Measurements from ENCODE around the gene GNG13. TPM values are rescaled to one million over a fixed set of nuclear protein-coding genes. Genes with fewer than 3 reads are reported as not detected.

GNG13 gene
- total and polyA plus RNA-seq, 9 of the 15 experiments (the other 6 are each of a cell fraction or from before 2014, with no cell fraction given) = not detected

DNA sequence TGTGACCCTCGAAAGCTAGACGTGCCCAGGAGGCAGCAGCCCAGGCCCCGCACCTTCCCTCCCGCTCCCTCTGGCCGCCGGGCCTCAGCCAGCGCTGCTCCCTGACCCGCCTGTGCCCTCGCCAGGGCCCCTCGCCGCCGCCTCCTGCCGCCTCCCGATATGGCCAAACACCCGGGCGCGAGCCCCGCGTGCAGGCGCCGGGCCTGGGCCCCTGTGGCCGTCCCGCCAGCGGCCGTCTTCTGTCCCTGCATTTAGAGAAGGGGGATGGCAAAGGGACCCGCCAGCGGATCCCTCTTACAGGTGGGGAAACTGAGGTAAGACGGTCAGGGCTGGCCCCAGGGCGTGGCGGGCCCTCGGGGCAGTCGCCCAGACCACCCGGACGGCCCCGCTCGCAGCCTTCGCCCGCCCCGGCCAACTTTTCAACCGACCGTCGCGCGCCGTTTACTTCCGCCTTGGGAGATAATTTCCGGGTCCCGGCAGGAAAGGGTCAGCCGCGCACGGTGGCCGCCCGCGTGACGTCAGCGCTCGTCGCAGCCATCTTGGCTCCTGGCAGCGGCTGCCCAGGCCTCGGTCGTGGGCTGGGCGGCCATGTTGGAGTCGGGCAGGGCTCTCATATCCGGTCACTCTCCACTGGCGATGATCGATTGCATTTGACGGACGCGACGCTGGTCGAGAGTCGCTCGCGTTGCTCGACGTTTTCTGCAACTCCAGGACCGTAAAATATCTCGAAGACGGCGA is 7.0 kb upstream of the GNG13 start (continued):
- TF ChIP-seq STAT6 (CRISPR knock-in tag; IDR thresholded peaks at IDR 0.05) (no peak), NFIC (IDR thresholded peaks at IDR 0.05) (peak; percentile 56), GABPB2 (CRISPR knock-in tag; conservative IDR thresholded peaks at IDR 0.05) (no peak), ATF3 (IDR thresholded peaks at IDR 0.05) (peak; percentile 88), ATF3 (CRISPR knock-in tag; conservative IDR thresholded peaks at IDR 0.05) (peak; percentile 95), NBN (IDR thresholded peaks at IDR 0.05; ENCODE audit: low read depth) (peak; percentile 70; the same call in 1 of the 2 replicates), PATZ1 (CRISPR knock-in tag; IDR thresholded peaks at IDR 0.05; ENCODE audit: borderline replicate concordance) (no peak), RB1 (IDR thresholded peaks at IDR 0.05; ENCODE audit: low read depth) (peak; percentile 85), ZBTB12 (CRISPR knock-in tag; IDR thresholded peaks at IDR 0.05) (peak; percentile 95), PYGO2 (tag; IDR thresholded peaks at IDR 0.05) (no peak), KAT7 (CRISPR knock-in tag; IDR thresholded peaks at IDR 0.05; ENCODE audit: borderline replicate concordance) (peak; percentile 85; the same call in 1 of the 2 replicates), ZNF79 (CRISPR knock-in tag; IDR thresholded peaks at IDR 0.05; ENCODE audit: low read depth) (no peak), SMARCE1 (IDR thresholded peaks at IDR 0.05) (no peak), TSHZ1 (CRISPR knock-in tag; IDR thresholded peaks at IDR 0.05) (no peak), ZNF583 (CRISPR knock-in tag; IDR thresholded peaks at IDR 0.05) (no peak), TCF7L2 (IDR thresholded peaks at IDR 0.05; ENCODE audit: low read depth, low read length) (no peak), MTF1 (CRISPR knock-in tag; IDR thresholded peaks at IDR 0.05; ENCODE audit: borderline replicate concordance) (no peak)

Measured in K562 (cell line).